ENCODE results near the gene DDX46.

Gene DDX46

GRCh38 chr5:134813407-134813806, 54.8 kb downstream of the DDX46 start:
- no peaks in the 10 kb centered on the region for H3K27me3 ChIP-seq (ENCODE audit: insufficient read depth, insufficient read length)
- H3K36me3 ChIP-seq (ENCODE audit: insufficient read depth, insufficient read length, low read length), result peaks cover 71% of the 10 kb centered on the region
- no peaks in the 10 kb centered on the region for H3K4me1 ChIP-seq (ENCODE audit: insufficient read depth, insufficient read length)
- no peak overlapping the region for H3K9ac ChIP-seq (ENCODE audit: insufficient read length, low read depth)
- no peak for TF ChIP-seq SUZ12 (IDR thresholded peaks at IDR 0.05; ENCODE audit: extremely low read depth, insufficient read depth, insufficient read length)
- no peak for TF ChIP-seq YY1 (IDR thresholded peaks at IDR 0.05; ENCODE audit: insufficient read depth, insufficient read length)
- no peak for TF ChIP-seq ZNF274 (IDR thresholded peaks at IDR 0.05; ENCODE audit: low read depth, low read length)
- no peak for DNase-seq (ENCODE audit: low read depth, low spot score)
- H3K9me3 ChIP-seq (ENCODE audit: insufficient read depth, low read length), result no peaks in the 10 kb centered on the region
- H3K4me3 ChIP-seq (ENCODE audit: insufficient read length, low read depth), result no peak overlapping the region

GRCh38 chr5:134813827-134814226, 55.2 kb downstream of the DDX46 start:
- no peaks in the 10 kb centered on the region for H3K4me1 ChIP-seq (ENCODE audit: insufficient read depth, insufficient read length)
- no peaks in the 10 kb centered on the region for H3K27me3 ChIP-seq (ENCODE audit: insufficient read depth, insufficient read length)
- DNase-seq (ENCODE audit: low read depth, low spot score), result no peak
- TF ChIP-seq YY1 (IDR thresholded peaks at IDR 0.05; ENCODE audit: insufficient read depth, insufficient read length) (no peak), SUZ12 (IDR thresholded peaks at IDR 0.05; ENCODE audit: extremely low read depth, insufficient read depth, insufficient read length) (no peak), ZNF274 (IDR thresholded peaks at IDR 0.05; ENCODE audit: low read depth, low read length) (no peak)
- H3K36me3 ChIP-seq (ENCODE audit: insufficient read depth, insufficient read length, low read length), result peaks cover 71% of the 10 kb centered on the region
- no peak overlapping the region for H3K4me3 ChIP-seq (ENCODE audit: insufficient read length, low read depth)
- H3K9me3 ChIP-seq (ENCODE audit: insufficient read depth, low read length), result no peaks in the 10 kb centered on the region
- no peak overlapping the region for H3K9ac ChIP-seq (ENCODE audit: insufficient read length, low read depth)

- Histone ChIP-seq H3K27me3 (ENCODE audit: insufficient read depth, insufficient read length) (no peaks in the 10 kb centered on the region), H3K4me1 (ENCODE audit: insufficient read depth, insufficient read length) (no peaks in the 10 kb centered on the region), H3K9me3 (ENCODE audit: insufficient read depth, low read length) (no peaks in the 10 kb centered on the region), H3K36me3 (ENCODE audit: insufficient read depth, insufficient read length, low read length) (peaks cover 68% of the 10 kb centered on the region), H3K9ac (ENCODE audit: insufficient read length, low read depth) (no peak overlapping the region), H3K4me3 (ENCODE audit: insufficient read length, low read depth) (no peak overlapping the region)
- DNase-seq (ENCODE audit: low read depth, low spot score), result no peak
- TF ChIP-seq ZNF274 (IDR thresholded peaks at IDR 0.05; ENCODE audit: low read depth, low read length), result no peak
- TF ChIP-seq SUZ12 (IDR thresholded peaks at IDR 0.05; ENCODE audit: extremely low read depth, insufficient read depth, insufficient read length), result no peak
- TF ChIP-seq YY1 (IDR thresholded peaks at IDR 0.05; ENCODE audit: insufficient read depth, insufficient read length), result no peak
Measured at GRCh38 chr5:134817006-134817405, 58.4 kb downstream of the DDX46 start.

- peaks cover 67% of the 10 kb centered on the region for H3K36me3 ChIP-seq (ENCODE audit: insufficient read depth, insufficient read length, low read length)
- H3K4me1 ChIP-seq (ENCODE audit: insufficient read depth, insufficient read length), result no peaks in the 10 kb centered on the region
- DNase-seq (ENCODE audit: low read depth, low spot score), result no peak
- H3K9me3 ChIP-seq (ENCODE audit: insufficient read depth, low read length), result no peaks in the 10 kb centered on the region
- TF ChIP-seq SUZ12 (IDR thresholded peaks at IDR 0.05; ENCODE audit: extremely low read depth, insufficient read depth, insufficient read length) (no peak), ZNF274 (IDR thresholded peaks at IDR 0.05; ENCODE audit: low read depth, low read length) (no peak), YY1 (IDR thresholded peaks at IDR 0.05; ENCODE audit: insufficient read depth, insufficient read length) (no peak)
- H3K9ac ChIP-seq (ENCODE audit: insufficient read length, low read depth), result no peak overlapping the region
- H3K4me3 ChIP-seq (ENCODE audit: insufficient read length, low read depth), result no peak overlapping the region
- H3K27me3 ChIP-seq (ENCODE audit: insufficient read depth, insufficient read length), result no peaks in the 10 kb centered on the region
Measured at GRCh38 chr5:134818776-134819175, 60.2 kb downstream of the DDX46 start.

GRCh38 chr5:134819407-134819963, 60.9 kb downstream of the DDX46 start:
- Histone ChIP-seq H3K27me3 (ENCODE audit: insufficient read depth, insufficient read length) (no peaks in the 10 kb centered on the region), H3K36me3 (ENCODE audit: insufficient read depth, insufficient read length, low read length) (peaks cover 65% of the 10 kb centered on the region), H3K4me3 (ENCODE audit: insufficient read length, low read depth) (no peak overlapping the region), H3K9me3 (ENCODE audit: insufficient read depth, low read length) (no peaks in the 10 kb centered on the region), H3K4me1 (ENCODE audit: insufficient read depth, insufficient read length) (no peaks in the 10 kb centered on the region), H3K9ac (ENCODE audit: insufficient read length, low read depth) (no peak overlapping the region)
- no peak for DNase-seq (ENCODE audit: low read depth, low spot score)
- TF ChIP-seq SUZ12 (IDR thresholded peaks at IDR 0.05; ENCODE audit: extremely low read depth, insufficient read depth, insufficient read length) (no peak), YY1 (IDR thresholded peaks at IDR 0.05; ENCODE audit: insufficient read depth, insufficient read length) (no peak), ZNF274 (IDR thresholded peaks at IDR 0.05; ENCODE audit: low read depth, low read length) (no peak)

- TF ChIP-seq SUZ12 (IDR thresholded peaks at IDR 0.05; ENCODE audit: extremely low read depth, insufficient read depth, insufficient read length), result no peak
- no peak for TF ChIP-seq YY1 (IDR thresholded peaks at IDR 0.05; ENCODE audit: insufficient read depth, insufficient read length)
- TF ChIP-seq ZNF274 (IDR thresholded peaks at IDR 0.05; ENCODE audit: low read depth, low read length), result no peak
Measured at GRCh38 chr5:134821841-134822240, 63.3 kb downstream of the DDX46 start.

GRCh38 chr5:134824681-134825080, 66.1 kb downstream of the DDX46 start:
- Histone ChIP-seq H3K9me3 (ENCODE audit: insufficient read depth, low read length) (no peaks in the 10 kb centered on the region), H3K9ac (ENCODE audit: insufficient read length, low read depth) (no peak overlapping the region), H3K4me1 (ENCODE audit: insufficient read depth, insufficient read length) (no peaks in the 10 kb centered on the region), H3K27me3 (ENCODE audit: insufficient read depth, insufficient read length) (no peaks in the 10 kb centered on the region), H3K36me3 (ENCODE audit: insufficient read depth, insufficient read length, low read length) (peaks cover 66% of the 10 kb centered on the region), H3K4me3 (ENCODE audit: insufficient read length, low read depth) (no peak overlapping the region)
- TF ChIP-seq ZNF274 (IDR thresholded peaks at IDR 0.05; ENCODE audit: low read depth, low read length) (no peak), SUZ12 (IDR thresholded peaks at IDR 0.05; ENCODE audit: extremely low read depth, insufficient read depth, insufficient read length) (no peak)
- no peak for DNase-seq (ENCODE audit: low read depth, low spot score)

More at GRCh38 chr5:134821841-134822240, 63.3 kb downstream of the DDX46 start:
- Histone ChIP-seq H3K27me3 (ENCODE audit: insufficient read depth, insufficient read length) (no peaks in the 10 kb centered on the region), H3K4me1 (ENCODE audit: insufficient read depth, insufficient read length) (no peaks in the 10 kb centered on the region), H3K4me3 (ENCODE audit: insufficient read length, low read depth) (no peak overlapping the region), H3K36me3 (ENCODE audit: insufficient read depth, insufficient read length, low read length) (peaks cover 65% of the 10 kb centered on the region), H3K9me3 (ENCODE audit: insufficient read depth, low read length) (no peaks in the 10 kb centered on the region), H3K9ac (ENCODE audit: insufficient read length, low read depth) (no peak overlapping the region)
- DNase-seq (ENCODE audit: low read depth, low spot score), result no peak
